GM21367 (cell line): ENCODE measurements around the gene NACAD.

Experiments used
- ATAC-seq: cut with Tn5 transposase; IDR thresholded peaks from one replicate; pipeline ENCODE4 v1.9.1; 2021; ENCODE audit not compliant: unreplicated experiment

Gene NACAD

DNA sequence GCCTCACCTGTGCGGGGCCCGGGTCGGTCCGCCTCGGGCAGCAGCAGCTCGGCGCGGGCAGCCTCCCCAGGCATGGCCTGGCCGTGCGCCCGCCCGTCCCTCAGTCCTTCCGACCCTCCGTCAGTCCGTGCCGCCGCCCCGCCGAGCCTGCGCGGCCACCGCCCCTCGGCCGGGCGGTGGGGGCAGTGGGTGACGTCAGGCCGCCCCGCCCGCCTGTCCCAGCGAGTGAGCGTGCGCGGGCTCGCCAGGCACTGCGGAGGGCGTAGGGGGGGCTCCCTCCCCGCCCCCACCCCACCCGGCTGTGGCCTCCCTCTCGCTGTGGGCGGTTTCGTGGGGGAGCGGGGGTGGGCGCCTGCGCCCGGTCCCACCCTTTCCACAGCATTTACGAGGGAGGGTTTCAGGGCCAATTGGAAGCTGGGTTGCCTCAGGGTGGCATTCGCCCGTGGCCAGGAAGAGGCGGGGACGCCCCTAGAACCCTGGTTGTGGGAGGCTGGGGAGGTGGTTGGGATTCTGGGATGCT lies at the start of gene NACAD:
NACAD (minus strand) TSS at position 149 of the 520 bp plus-strand sequence; CDS start at position 74, 75 bp downstream.
- no peak for ATAC-seq

GRCh38 chr7:45136106-45137060 lies 47.6 kb upstream of the NACAD start:
- no peak for ATAC-seq

GRCh38 chr7:45133877-45134276 lies 45.1 kb upstream of the NACAD start:
- no peak for ATAC-seq

DNA sequence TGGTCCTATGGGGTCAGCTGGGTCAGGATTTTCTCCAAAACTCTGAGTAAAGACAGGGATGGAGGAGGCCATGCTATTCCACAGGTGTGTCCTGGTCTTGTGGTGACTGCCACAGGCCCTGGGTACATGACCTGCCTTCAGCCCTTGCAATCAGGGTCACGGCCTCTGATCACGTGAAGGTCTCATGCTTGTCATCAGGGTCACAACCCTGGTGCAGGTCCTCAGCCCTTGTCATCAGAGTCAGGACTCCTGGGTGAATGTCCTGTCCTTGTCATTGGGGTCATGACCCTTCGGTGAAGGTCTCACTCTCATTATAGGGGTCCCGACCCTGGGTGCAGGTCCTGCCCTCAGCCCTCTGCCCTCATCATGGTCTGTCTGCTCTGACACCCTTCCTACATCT lies 44.6 kb upstream of the NACAD start:
- no peak for ATAC-seq

- no peak for ATAC-seq
Measured at GRCh38 chr7:45132708-45133320, 44.0 kb upstream of the NACAD start.

GRCh38 chr7:45131891-45132290 lies 43.1 kb upstream of the NACAD start:
- no peak for ATAC-seq

- no peak for ATAC-seq
Measured at GRCh38 chr7:45130910-45131309, 42.1 kb upstream of the NACAD start.

DNA sequence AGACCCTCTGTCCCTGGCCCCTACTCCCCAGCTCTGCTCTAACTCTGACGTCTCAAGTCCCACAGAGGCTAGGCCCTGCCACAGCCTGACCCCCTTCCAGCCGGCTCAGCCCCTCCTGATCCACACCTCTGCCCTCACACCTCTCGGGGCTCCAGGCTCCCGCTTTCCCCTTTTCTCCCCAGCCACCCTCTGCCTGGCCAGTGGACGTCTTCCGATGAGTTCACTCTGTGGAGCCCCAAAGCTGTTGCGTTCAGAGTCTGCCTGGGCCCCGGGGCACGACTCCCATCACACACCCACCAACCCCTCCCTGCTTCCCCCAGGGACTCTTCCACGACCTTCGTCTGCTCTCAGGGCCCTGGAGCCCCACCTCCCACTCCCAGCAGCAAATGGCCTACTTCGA lies 41.1 kb upstream of the NACAD start:
- no peak for ATAC-seq

DNA sequence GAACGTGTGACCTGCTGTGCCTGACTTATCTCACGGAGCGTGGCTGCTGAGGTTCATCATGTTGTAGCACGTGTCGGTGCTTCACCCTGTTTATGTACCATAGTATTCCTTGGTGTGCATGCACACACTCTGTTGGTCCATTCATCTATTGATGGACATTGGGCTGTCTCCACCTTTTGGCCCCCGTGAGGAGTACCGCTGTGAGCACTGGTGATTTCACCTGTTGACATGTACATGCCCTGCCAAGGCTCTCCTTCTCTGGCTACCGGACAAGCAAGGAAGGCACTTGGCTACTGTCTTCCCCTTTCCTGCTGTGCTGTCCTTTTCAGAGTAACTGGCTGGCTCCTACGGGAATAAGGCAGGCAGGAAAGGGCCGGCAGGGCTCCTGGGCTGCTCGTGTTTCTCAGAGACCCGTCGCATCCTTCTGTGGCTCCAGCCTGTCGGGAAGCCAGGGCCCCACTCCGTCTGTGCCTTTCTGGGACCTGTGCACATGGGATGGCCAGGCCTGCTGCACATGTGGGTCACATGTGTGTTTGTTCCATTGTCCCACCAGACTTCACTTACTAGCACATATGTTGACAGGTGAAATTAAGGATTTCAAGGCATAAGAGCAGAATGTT lies 40.5 kb upstream of the NACAD start:
- no peak for ATAC-seq

GRCh38 chr7:45126920-45127319 lies 38.2 kb upstream of the NACAD start:
- ATAC-seq, result no peak

- no peak for ATAC-seq
Measured at GRCh38 chr7:45126201-45126600, 37.4 kb upstream of the NACAD start.

DNA sequence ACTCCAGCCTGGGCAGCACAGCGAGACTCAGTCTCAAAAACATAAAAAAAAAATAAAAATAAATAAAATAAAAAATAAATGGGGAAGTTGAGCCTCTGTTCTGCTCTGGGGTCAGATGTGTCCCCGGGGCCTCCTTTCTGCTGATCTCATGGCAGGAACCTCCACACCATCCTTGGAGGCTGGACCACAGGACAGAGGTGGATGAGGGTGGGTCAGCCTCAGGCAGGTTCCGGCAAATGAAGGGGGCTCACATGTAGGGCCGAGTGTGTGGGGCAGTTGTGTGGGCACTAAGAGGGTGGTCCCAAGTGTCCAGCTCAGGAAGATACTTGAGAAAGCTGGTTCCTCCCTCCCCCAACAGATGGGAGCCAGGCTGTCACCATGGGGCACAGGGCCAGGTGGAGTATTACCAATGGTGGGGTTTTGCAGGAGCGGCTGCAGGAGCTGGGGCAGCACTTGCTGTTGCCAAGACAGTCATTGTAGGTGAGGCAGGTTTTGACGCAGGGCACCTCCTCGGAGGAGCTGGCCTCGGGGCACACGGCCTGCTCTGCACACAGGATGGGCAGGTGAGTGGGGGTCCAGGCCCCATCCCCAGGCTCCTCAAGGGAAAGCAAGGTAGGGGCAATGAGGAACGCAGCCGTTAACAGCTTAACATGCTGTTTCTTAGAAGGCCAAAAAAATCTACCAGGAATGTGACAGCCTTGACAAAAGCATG lies 36.6 kb upstream of the NACAD start:
- no peak for ATAC-seq

DNA sequence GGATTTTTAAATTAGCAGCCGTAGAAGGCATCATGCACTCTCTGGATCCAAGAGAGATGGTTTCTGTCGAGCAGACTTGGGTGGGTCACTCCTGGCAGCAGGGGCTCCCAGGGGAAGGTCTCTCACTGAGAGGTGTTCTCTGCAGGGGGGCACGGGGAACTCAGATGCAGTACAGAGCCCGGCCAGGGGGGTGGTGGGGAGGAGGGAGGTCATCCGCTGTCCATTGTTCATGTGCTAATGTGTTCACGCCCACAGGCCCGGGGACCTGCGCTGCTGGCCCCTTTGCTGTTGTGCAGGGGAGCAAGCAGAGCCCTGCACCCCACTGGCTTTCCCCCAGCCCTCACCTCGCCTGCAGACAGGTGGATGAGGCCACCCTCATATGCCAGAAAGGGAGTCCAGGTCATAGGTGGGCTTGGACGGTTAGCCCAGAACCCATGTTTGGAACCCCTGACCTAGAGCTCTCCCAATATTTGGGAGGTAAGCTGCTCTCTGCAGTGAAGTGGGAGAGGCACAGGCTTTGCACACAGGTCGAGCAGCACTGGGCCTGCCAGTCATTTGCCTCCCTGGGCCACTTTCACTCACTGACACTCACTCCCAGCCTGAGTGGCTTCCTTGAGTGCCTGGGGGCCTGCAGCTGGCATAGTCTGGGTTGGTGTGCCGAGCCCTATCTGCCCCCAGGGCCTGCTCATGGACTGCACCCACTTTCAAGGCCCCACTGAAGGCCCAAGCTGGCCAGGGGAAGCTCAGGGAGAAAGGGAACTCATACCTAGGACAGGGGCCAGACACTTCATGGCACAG lies 35.3 kb upstream of the NACAD start:
- ATAC-seq, result no peak

- no peak for ATAC-seq
Measured at GRCh38 chr7:45122975-45123860, 34.4 kb upstream of the NACAD start.

- ATAC-seq, result no peak
Measured at GRCh38 chr7:45119550-45119949, 30.8 kb upstream of the NACAD start.

DNA sequence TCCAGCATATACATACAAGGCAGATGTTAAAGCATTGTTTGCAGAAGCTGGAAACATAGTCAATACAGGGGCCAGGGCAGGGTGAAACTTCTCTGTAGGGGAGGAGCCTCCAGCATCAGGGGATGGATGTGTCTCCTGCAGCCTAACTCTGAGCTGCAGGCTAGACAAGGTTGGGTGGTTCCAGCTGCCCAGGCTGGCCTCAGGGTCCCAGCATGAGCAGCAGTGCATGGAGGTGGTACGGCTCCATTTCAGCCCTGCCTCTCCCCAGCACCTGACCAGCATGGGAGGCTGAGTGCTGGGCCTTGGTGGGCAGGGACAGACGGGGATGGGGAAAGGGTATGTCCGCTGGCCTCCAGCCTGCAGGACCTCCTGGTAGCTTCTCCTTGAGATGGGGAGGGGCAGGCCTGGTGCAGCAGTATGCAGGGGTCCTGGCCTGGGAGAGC lies 30.1 kb upstream of the NACAD start:
- ATAC-seq, result no peak

- ATAC-seq, result no peak
Measured at GRCh38 chr7:45118292-45118691, 29.5 kb upstream of the NACAD start.

DNA sequence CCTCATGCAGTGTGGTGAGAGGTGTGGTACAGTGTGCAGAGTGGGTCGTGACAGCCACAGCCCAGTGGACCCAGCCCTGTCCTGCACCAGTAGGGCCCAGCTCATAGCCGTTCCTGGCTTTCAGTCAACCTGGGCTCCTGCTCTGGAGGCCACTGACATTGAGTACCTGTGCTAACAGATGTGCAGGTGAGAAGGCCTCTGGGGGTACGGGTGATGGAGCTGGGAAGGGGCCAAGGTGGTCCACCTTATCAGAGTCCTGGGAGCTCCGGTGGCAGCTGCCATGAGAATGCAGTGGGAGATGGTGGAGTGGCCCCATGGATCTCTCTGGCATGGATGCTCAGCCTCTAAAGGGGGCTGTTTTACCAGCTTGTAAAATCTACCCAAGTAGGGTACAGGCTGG lies 28.8 kb upstream of the NACAD start:
- no peak for ATAC-seq

DNA sequence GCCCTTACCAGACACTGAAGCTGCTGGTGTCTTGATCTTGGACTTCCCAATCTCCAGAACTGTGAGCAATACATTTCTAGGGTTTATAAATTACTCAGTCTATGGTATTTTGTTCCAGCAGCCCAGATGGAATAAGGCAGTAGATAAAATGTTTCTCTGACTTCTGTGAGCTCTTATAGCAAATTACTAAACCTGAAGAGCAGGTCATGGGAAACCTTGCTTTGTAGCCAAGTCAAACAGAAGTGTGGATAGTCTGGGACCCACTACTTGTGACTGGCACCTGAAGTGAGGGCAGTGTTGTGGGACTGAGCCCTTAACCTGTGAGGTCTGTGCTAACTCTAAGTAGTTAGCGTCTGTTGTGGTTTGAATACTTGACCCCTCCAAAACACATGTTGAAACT lies 27.3 kb upstream of the NACAD start:
- no peak for ATAC-seq
